ENCODE results near the gene CASP14. TPM values are rescaled to one million over a fixed set of nuclear protein-coding genes. Genes with fewer than 3 reads are reported as not detected.

Gene CASP14
- total and polyA plus RNA-seq, 9 of the 15 experiments (the other 6 are each of a cell fraction or from before 2014, with no cell fraction given) = not detected

- no peak for TF ChIP-seq E2F3 (CRISPR knock-in tag; IDR thresholded peaks at IDR 0.05)
- TF ChIP-seq, protein P1, sequence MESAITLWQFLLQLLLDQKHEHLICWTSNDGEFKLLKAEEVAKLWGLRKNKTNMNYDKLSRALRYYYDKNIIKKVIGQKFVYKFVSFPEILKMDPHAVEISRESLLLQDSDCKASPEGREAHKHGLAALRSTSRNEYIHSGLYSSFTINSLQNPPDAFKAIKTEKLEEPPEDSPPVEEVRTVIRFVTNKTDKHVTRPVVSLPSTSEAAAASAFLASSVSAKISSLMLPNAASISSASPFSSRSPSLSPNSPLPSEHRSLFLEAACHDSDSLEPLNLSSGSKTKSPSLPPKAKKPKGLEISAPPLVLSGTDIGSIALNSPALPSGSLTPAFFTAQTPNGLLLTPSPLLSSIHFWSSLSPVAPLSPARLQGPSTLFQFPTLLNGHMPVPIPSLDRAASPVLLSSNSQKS (CRISPR knock-in tag; IDR thresholded peaks at IDR 0.05) = no peak
- no peak for TF ChIP-seq NFE2L1 (tag; IDR thresholded peaks at IDR 0.05; ENCODE audit: borderline replicate concordance, low read depth)
- TF ChIP-seq, protein P2, sequence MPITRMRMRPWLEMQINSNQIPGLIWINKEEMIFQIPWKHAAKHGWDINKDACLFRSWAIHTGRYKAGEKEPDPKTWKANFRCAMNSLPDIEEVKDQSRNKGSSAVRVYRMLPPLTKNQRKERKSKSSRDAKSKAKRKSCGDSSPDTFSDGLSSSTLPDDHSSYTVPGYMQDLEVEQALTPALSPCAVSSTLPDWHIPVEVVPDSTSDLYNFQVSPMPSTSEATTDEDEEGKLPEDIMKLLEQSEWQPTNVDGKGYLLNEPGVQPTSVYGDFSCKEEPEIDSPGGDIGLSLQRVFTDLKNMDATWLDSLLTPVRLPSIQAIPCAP (CRISPR knock-in tag; IDR thresholded peaks at IDR 0.05; ENCODE audit: borderline replicate concordance) = no peak
Observed at GRCh38 chr19:15091918-15092753, 42.9 kb downstream of the CASP14 start (continued).

- DNase-seq (ENCODE audit: extremely low read depth in 1 of 4, low spot score in 3 of 4) = no peak
- H3K4me1 ChIP-seq (replicated peaks in 1 of 2; ENCODE audit: control insufficient read depth in 2 of 2, insufficient read depth in 2 of 2, low read length in 2 of 2) = no peaks in the 10 kb centered on the region
- no peaks in the 10 kb centered on the region for H3K79me2 ChIP-seq (ENCODE audit: control insufficient read depth, insufficient read depth, low read length)
- H3K27me3 ChIP-seq (ENCODE audit: control insufficient read depth in 2 of 2, insufficient read depth in 2 of 2, low read length in 2 of 2) = peaks cover 0 to 4% of the 10 kb centered on the region in 2 experiments; a peak in 1 of 5 replicates
- no peak overlapping the region for H3K27ac ChIP-seq (ENCODE audit: extremely low read depth, low read depth, low read length)
- H4K20me1 ChIP-seq (replicated peaks; ENCODE audit: control insufficient read depth, insufficient read depth, low read length) = 0 out of 2 replicates have a peak, but pooled peaks cover 5% of the 10 kb centered on the region
- no peak overlapping the region for H2AFZ ChIP-seq (ENCODE audit: low read depth, low read length)
- CTCF ChIA-PET (ENCODE audit: low intra/inter-chr PET ratio) = no interaction called here
- FAIRE-seq = no peak
- ATAC-seq = no peak
- H3K4me2 ChIP-seq (ENCODE audit: insufficient read depth, low read length) = no peak overlapping the region
- in situ Hi-C loops (cut with MboI) (loop anchor here (10.0 kb wide), 1 partner anchor 462 kb away; no protein-coding TSS in a partner anchor), intact Hi-C loops (cut with micrococcal nuclease) (loop anchor here (5.0 kb wide), 1 partner anchor 464 kb away; no protein-coding TSS in a partner anchor)
- WGBS (ENCODE audit: insufficient coverage, low coverage, missing lambda C conversion rate) = 0% methylated on average over 2 of the region's 2 CpGs
- BruUV-seq (replicated peaks) = no TSS peak
- H3K9me3 ChIP-seq (replicated peaks; ENCODE audit: control insufficient read depth, insufficient read depth, low read depth, low read length) = no peaks in the 10 kb centered on the region
- no peak overlapping the region for H3K9ac ChIP-seq (ENCODE audit: insufficient read depth in 1 of 2, low read depth in 2 of 2, low read length in 2 of 2)
- H3K9me1 ChIP-seq (ENCODE audit: control insufficient read depth, insufficient read depth, low read length) = no peaks in the 10 kb centered on the region
- H3K36me3 ChIP-seq (ENCODE audit: control insufficient read depth, insufficient read depth, low read length) = no peaks in the 10 kb centered on the region
- no peak overlapping the region for H3K4me3 ChIP-seq
- TF ChIP-seq PHF21A (IDR thresholded peaks at IDR 0.05; ENCODE audit: borderline replicate concordance, low read depth) (no peak), RBM25 (IDR thresholded peaks at IDR 0.05; ENCODE audit: low read depth, low read length, severe bottlenecking) (peak; percentile 55)
- POLR2A ChIA-PET = interaction anchor here (0.5 to 0.6 kb wide), 2 partner anchors 15 to 52 kb away, joined by 3 to 4 read pairs; no protein-coding TSS in a partner anchor
Observed at GRCh38 chr19:15093001-15093400, 43.7 kb downstream of the CASP14 start.

Data from K562 (cell line).